Motor neuron (in vitro differentiated cells): ENCODE results near the gene MOXD1. TPM values are rescaled to one million over a fixed set of nuclear protein-coding genes. Genes with fewer than 3 reads are reported as not detected.
A peak's percentile ranks its signal among the peaks of the same experiment; 100 is the strongest.

ENCODE experiments used
- ATAC-seq, 8 experiments: fragments of 200-7000 bp; cut with Tn5 transposase; replicated peaks in 6 of 8; 2 replicates each; pipeline ENCODE4 v1.8.0; 2021; ENCODE audit warnings: mild to moderate bottlenecking in 8 of 8, moderate library complexity in 8 of 8
- H3K27ac ChIP-seq, 2 donors: fragments of 250-450 bp; sonication (Bioruptor Pico); 2 replicates each; pipeline ENCODE4 v1.9.0; 2021; ENCODE audit warnings: antibody characterized with exemption in 2 of 2, mild to moderate bottlenecking in 2 of 2, moderate library complexity in 1 of 2
- H3K4me1 ChIP-seq, 2 donors: fragments of 250-450 bp; sonication (Bioruptor Pico); replicated peaks in 1 of 2; 2 replicates each; pipeline ENCODE4 v1.6.1; 2021; ENCODE audit warnings: antibody characterized with exemption in 2 of 2, mild to moderate bottlenecking in 2 of 2, moderate library complexity in 1 of 2
- H3K4me3 ChIP-seq, 5 donors: fragments of 250-450 bp; sonication (Bioruptor Pico); 2 replicates each; pipeline ENCODE4 v1.9.0; 2021; ENCODE audit warnings: antibody characterized with exemption in 5 of 5, mild to moderate bottlenecking in 5 of 5, moderate library complexity in 4 of 5
- WGBS, 10 experiments: fragments of 450-650 bp; shearing (Covaris generic); methylation state at CpG; one replicate each; pipeline ENCODE4 v1.0.0; 2022; 5-methylcytosine and 5-hydroxymethylcytosine counted together
- in situ Hi-C, 9 experiments: fragments of 400-800 bp; cut with MboI; loops; one replicate each; pipeline ENCODE4 v1.15.0; 2021; ENCODE audit warnings: low sequenced_read_pairs in 9 of 9, low pct_unique_long_range_greater_than_20kb in 2 of 9; ENCODE audit not compliant: unreplicated experiment in 9 of 9
- total RNA-seq, 8 experiments: library from RNA; unstranded; fragments of 300-600 nt; gene quantifications; 2 replicates each; pipeline versions ENCODE4 v1.2.3 to v1.2.4, GENCODE V29; 2022

MOXD1 gene
- total RNA-seq, 8 experiments from 2014 or later: 12.8 to 69.8 (median 29.3) TPM; not detected in 2

GRCh38 chr6:132412656-132413498 lies 11.6 kb upstream of the MOXD1 start:
- Histone ChIP-seq H3K27ac (no peak overlapping the region), H3K4me3 (no peak overlapping the region), H3K4me1 (no peaks in the 10 kb centered on the region)
- peak in 4 of 8 experiments; percentile 39 to 99 (median 70) for ATAC-seq
- WGBS, 10 experiments: 4 to 96% (median 79%) methylated on average over 1 to 5 of the region's 5 CpGs
- in situ Hi-C loops: no loop called here

- H3K4me3 ChIP-seq: no peak overlapping the region
- no peaks in the 10 kb centered on the region for H3K4me1 ChIP-seq
- WGBS, 10 experiments: 51 to 100% (median 90%) methylated on average over 1 to 4 of the region's 4 CpGs
- in situ Hi-C loops: no loop called here
- ATAC-seq: no peak
- H3K27ac ChIP-seq: no peak overlapping the region
Observed at GRCh38 chr6:132411296-132411695, 10.0 kb upstream of the MOXD1 start.

- 17 to 100% (median 91%) methylated on average over 1 to 3 of the region's 3 CpGs; no CpG with 5 or more reads in 2 of the 10 experiments for WGBS, 10 experiments
- no peak for ATAC-seq
- in situ Hi-C loops: no loop called here
- no peak overlapping the region for H3K4me3 ChIP-seq
- no peaks in the 10 kb centered on the region for H3K4me1 ChIP-seq
- H3K27ac ChIP-seq: no peak overlapping the region
Observed at GRCh38 chr6:132410830-132411229, 9.6 kb upstream of the MOXD1 start.

- ATAC-seq: no peak
- in situ Hi-C loops: no loop called here
- H3K27ac ChIP-seq: no peak overlapping the region
- no peaks in the 10 kb centered on the region for H3K4me1 ChIP-seq
- 0 to 100% (median 91%) methylated on average over 1 to 2 of the region's 2 CpGs; no CpG with 5 or more reads in 1 of the 10 experiments for WGBS, 10 experiments
- no peak overlapping the region for H3K4me3 ChIP-seq
Observed at GRCh38 chr6:132405143-132405915, 4.1 kb upstream of the MOXD1 start.

GRCh38 chr6:132404736-132405135 lies 3.5 kb upstream of the MOXD1 start:
- in situ Hi-C loops: no loop called here
- Histone ChIP-seq H3K4me1 (no peaks in the 10 kb centered on the region), H3K27ac (no peak overlapping the region), H3K4me3 (no peak overlapping the region)
- WGBS, 10 experiments: 14 to 100% (median 57%) methylated on average over 1 to 3 of the region's 3 CpGs
- no peak for ATAC-seq

- ATAC-seq: no peak
- Histone ChIP-seq H3K4me1 (no peaks in the 10 kb centered on the region), H3K4me3 (no peak overlapping the region), H3K27ac (no peak overlapping the region)
- in situ Hi-C loops: no loop called here
- WGBS, 10 experiments: 32 to 86% (median 70%) methylated on average over 1 to 2 of the region's 2 CpGs; no CpG with 5 or more reads in 1 of the 10 experiments
Observed at GRCh38 chr6:132404330-132404729, 3.1 kb upstream of the MOXD1 start.

GRCh38 chr6:132401618-132402285 lies 477 bp upstream of the MOXD1 start:
- H3K27ac ChIP-seq: no peak overlapping the region
- H3K4me1 ChIP-seq: no peaks in the 10 kb centered on the region
- peak in 6 of 8 experiments; percentile 6 to 34 (median 17) for ATAC-seq
- H3K4me3 ChIP-seq: peak overlapping the region; percentile 74 to 92 (median 87)
- 0 to 83% (median 35%) methylated on average over 1 to 15 of the region's 35 CpGs; no CpG with 5 or more reads in 1 of the 10 experiments for WGBS, 10 experiments
- in situ Hi-C loops: no loop called here

- Histone ChIP-seq H3K27ac (no peak overlapping the region), H3K4me1 (no peaks in the 10 kb centered on the region), H3K4me3 (peak overlapping the region; percentile 74 to 92 (median 87))
- ATAC-seq: peak in 3 of 8 experiments; percentile 8 to 30 (median 15)
- 1 to 58% (median 19%) methylated on average over 1 to 9 of the region's 11 CpGs; no CpG with 5 or more reads in 2 of the 10 experiments for WGBS, 10 experiments
- in situ Hi-C loops: no loop called here
Observed at GRCh38 chr6:132400555-132400882, 756 bp downstream of the MOXD1 start.

- Histone ChIP-seq H3K27ac (no peak overlapping the region), H3K4me1 (no peaks in the 10 kb centered on the region), H3K4me3 (peak overlapping the region in 2 of 5 donors; percentile 87)
- WGBS, 10 experiments: 7 to 68% (median 37%) methylated on average over 1 to 4 of the region's 4 CpGs; no CpG with 5 or more reads in 2 of the 10 experiments
- no peak for ATAC-seq
- in situ Hi-C loops: no loop called here
Observed at GRCh38 chr6:132399376-132400074, 1.8 kb downstream of the MOXD1 start.

- no peak for ATAC-seq
- peaks cover 9 to 31% of the 10 kb centered on the region in 2 donors for H3K4me1 ChIP-seq
- WGBS, 10 experiments: 61 to 100% (median 91%) methylated on average over 1 to 2 of the region's 2 CpGs
- in situ Hi-C loops: no loop called here
- H3K27ac ChIP-seq: no peak overlapping the region
- no peak overlapping the region for H3K4me3 ChIP-seq
Observed at GRCh38 chr6:132395015-132395597, 6.2 kb downstream of the MOXD1 start.

- peak overlapping the region; percentile 8 to 16 for H3K27ac ChIP-seq
- in situ Hi-C loops: no loop called here
- no peak overlapping the region for H3K4me3 ChIP-seq
- H3K4me1 ChIP-seq: peaks cover 9 to 31% of the 10 kb centered on the region in 2 donors
- no peak for ATAC-seq
- WGBS, 10 experiments: 79 to 100% (median 100%) methylated on average over 1 to 2 of the region's 2 CpGs; no CpG with 5 or more reads in 4 of the 10 experiments
Observed at GRCh38 chr6:132392792-132393191, 8.5 kb downstream of the MOXD1 start.

GRCh38 chr6:132392270-132392646 lies 9.0 kb downstream of the MOXD1 start:
- ATAC-seq: peak in 4 of 8 experiments; percentile 58 to 78 (median 74)
- in situ Hi-C loops: no loop called here
- H3K4me1 ChIP-seq: peaks cover 9 to 31% of the 10 kb centered on the region in 2 donors
- H3K27ac ChIP-seq: peak overlapping the region; percentile 42 to 45
- H3K4me3 ChIP-seq: peak overlapping the region in 3 of 5 donors; percentile 12 to 23 (median 21)
- WGBS, 10 experiments: 0 to 42% (median 16%) methylated on average over 1 to 5 of the region's 5 CpGs; no CpG with 5 or more reads in 2 of the 10 experiments
